GM21529 (cell line): ENCODE results near the gene SIPA1L3.

Experiments
- ATAC-seq: cut with Tn5 transposase; IDR thresholded peaks from one replicate; pipeline ENCODE4 v1.9.1; 2021; ENCODE audit not compliant: unreplicated experiment

Gene SIPA1L3

DNA sequence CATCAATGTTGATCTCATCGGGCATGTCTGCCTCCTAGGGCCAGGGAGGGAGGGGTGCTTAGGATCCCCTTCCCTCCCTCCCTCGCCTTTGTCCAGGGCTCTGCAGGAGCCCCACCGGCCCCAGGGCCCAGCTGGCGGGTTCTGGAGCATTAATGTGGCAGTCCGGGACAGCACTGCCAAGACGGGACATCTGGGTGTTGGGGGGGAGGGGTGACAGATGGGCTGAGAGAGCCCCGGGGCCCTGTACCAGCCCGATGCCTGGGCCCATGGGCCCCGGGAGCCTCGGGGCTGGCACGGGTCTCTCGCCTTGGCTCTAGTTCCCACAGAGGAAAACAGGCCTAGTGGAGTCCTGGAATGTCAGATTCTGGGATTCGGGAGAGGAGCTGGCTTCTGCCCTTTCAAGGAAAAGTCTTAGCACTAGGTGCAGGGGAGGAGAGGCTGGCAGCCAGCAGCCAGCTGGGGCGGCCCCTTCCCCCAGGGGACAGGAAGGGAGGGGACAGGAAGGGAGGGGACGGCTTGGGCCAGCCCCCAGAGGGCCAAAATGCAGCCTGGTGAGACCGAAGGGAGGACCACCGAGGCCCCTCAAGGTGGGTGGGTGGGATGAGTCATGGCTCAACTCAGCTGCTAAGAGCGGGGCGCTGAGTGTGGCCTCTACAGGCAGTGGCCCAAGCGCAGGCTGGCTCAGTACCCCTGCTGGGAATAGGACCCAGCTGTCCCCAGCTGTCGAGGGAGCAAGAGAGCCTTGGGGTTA is 346.1 kb downstream of the SIPA1L3 start:
- ATAC-seq, result no peak

DNA sequence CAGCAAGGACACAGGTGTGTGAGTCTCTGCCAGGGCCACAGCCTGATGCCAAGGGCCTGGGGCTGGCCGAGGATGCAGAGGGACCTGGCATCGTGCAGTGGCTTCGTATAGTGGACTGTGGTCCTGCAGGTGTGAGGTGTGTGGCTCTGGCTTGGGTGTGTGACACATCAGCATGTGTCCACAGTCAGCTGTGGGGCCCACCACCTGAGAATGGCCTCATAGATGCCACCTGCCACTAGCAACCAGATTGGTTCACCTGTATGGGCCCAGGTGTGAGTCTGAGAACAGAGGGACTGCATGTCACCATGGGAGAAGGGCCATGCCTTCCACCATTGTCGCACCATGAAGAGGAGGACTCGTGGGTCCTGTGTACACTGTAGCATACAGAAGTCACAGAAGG is 346.8 kb downstream of the SIPA1L3 start:
- ATAC-seq, result no peak

GRCh38 chr19:38255383-38256014 is 348.5 kb downstream of the SIPA1L3 start:
- no peak for ATAC-seq
